Activated CD8-positive, alpha-beta memory T cell treated with anti-CD3 and anti-CD28 coated beads, Interleukin-2, amount 10 ng/mL, durations not matched to agents 7 days and 5 days (primary cell): ENCODE data around the gene CPLANE2. TPM values are rescaled to one million over a fixed set of nuclear protein-coding genes. Genes with fewer than 3 reads are reported as not detected.

ENCODE experiments used
- ATAC-seq: fragments of 150-1000 bp; cut with Tn5 transposase; one replicate; pipeline ENCODE4 v1.10.0; 2021; ENCODE audit warnings: moderate library complexity
- CTCF ChIA-PET: fragments of 350-600 bp; sonication (Branson Sonifier 250); formaldehyde crosslinking; loops from one replicate; lab custom pipeline; 2021; ENCODE audit warnings: antibody characterized with exemption; lab: Charles Lee
- DNase-seq: peaks from one replicate; pipeline ENCODE4 v3.0.0-alpha.2; 2020
- H3K27ac Mint-ChIP-seq: one replicate; pipeline ENCODE4 v1.8.0; 2021; ENCODE audit warnings: mild to moderate bottlenecking, mixed read lengths
- H3K27me3 Mint-ChIP-seq: one replicate; pipeline ENCODE4 v1.8.0; 2021; ENCODE audit warnings: mixed read lengths
- H3K36me3 Mint-ChIP-seq: one replicate; pipeline ENCODE4 v1.8.0; 2021; ENCODE audit warnings: mild to moderate bottlenecking, mixed read lengths
- H3K4me1 Mint-ChIP-seq: one replicate; pipeline ENCODE4 v1.8.0; 2021; ENCODE audit warnings: mixed read lengths
- H3K4me3 Mint-ChIP-seq: one replicate; pipeline ENCODE4 v1.8.0; 2021; ENCODE audit warnings: mild to moderate bottlenecking, moderate library complexity, mixed read lengths
- H3K9me3 Mint-ChIP-seq: one replicate; pipeline ENCODE4 v1.8.0; 2022; ENCODE audit warnings: low read depth, mixed read lengths
- total RNA-seq, 2 experiments: library from RNA; stranded (reverse); gene quantifications; one replicate each; pipeline ENCODE4 v1.2.3, GENCODE V29; 2021

The CPLANE2 gene
- total RNA-seq, 2 experiments from 2014 or later: 5.9 to 6.4 TPM

DNA sequence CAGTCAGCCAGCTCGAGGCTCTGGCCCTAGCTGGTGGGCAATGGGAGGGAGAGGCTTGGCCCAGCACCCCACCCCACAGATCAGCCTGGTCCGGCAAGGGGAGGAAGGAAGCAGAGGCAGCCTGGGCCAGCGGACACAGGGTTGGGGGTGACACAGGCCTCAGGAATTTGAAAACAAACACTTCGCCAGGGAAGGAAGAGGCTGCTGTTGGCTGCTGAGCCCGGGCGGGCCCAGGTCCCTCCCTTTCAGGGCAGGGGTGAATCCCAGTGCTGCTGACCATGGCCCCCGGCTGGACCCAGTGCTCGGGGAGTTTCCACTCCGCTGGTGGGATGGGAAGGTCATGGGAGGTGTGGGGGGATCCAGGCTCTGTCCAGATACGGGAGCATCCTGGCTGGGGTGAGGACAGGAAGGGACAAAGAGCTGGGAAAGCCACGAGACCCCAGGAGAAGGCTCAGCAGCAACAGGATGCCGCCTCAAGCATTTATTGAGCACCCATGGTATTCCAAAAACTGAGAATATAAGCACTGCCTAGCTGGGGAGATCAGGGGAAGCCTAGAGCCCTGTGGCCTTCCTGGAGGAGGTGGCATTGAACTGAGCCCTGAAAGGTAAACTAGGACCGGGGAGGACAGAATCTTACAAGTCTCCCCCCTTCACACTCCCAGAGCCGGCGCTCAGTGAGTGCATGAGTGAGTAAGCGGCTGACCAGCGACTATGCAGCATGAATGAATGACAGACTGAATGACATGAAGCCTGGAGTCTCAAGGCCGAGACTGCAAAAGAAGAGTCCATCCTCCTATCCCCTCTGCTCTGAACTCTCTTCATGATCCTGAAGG is 54.9 kb downstream of the CPLANE2 start:
- Mint-ChIP-seq H3K4me3 (no peak overlapping the region), H3K27ac (no peak overlapping the region), H3K27me3 (no peaks in the 10 kb centered on the region), H3K4me1 (no peaks in the 10 kb centered on the region), H3K36me3 (no peaks in the 10 kb centered on the region), H3K9me3 (no peaks in the 10 kb centered on the region)
- ATAC-seq: no peak
- DNase-seq: no peak
- CTCF ChIA-PET: interaction anchor here (1.1 to 12.5 kb wide), 2 partner anchors 10 to 100 kb away, joined by 3 to 259 read pairs; no protein-coding TSS in a partner anchor

Other genes with a start within 250 kb of the CPLANE2 start
- gene SRARP, start 232.9 kb downstream of the CPLANE2 start, total RNA-seq: not detected
- not detected for gene HSPB7, start 219.1 kb downstream of the CPLANE2 start, total RNA-seq
- gene CLCNKA, start 215.1 kb downstream of the CPLANE2 start, total RNA-seq: not detected
- not detected for gene CLCNKB, start 193.4 kb downstream of the CPLANE2 start, total RNA-seq
- 1 to 10 TPM in 1 of 2 experiments, under 1 TPM in 1; 0.91 to 1.8 TPM for gene FAM131C, start 163.5 kb downstream of the CPLANE2 start, total RNA-seq
- gene EPHA2, start 81.1 kb downstream of the CPLANE2 start, total RNA-seq: not detected
- 1 to 10 TPM; 5.3 to 6.0 TPM for gene ARHGEF19, start 24.5 kb downstream of the CPLANE2 start, total RNA-seq
- gene FBXO42, start 115.3 kb upstream of the CPLANE2 start, total RNA-seq: 10 to 100 TPM; 17.6 to 19.7 TPM
- 100 to 1,000 TPM; 161 to 189 TPM for gene SZRD1, start 130.1 kb upstream of the CPLANE2 start, total RNA-seq
- gene SPATA21, start 200.2 kb upstream of the CPLANE2 start, total RNA-seq: not detected
- 10 to 100 TPM; 71.0 to 88.3 TPM for gene NECAP2, start 203.5 kb upstream of the CPLANE2 start, total RNA-seq